ENCODE results near the gene FAM237B. TPM values are rescaled to one million over a fixed set of nuclear protein-coding genes. Genes with fewer than 3 reads are reported as not detected.

Gene FAM237B
- total RNA-seq, 1 experiment from 2014 or later, result not detected

DNA sequence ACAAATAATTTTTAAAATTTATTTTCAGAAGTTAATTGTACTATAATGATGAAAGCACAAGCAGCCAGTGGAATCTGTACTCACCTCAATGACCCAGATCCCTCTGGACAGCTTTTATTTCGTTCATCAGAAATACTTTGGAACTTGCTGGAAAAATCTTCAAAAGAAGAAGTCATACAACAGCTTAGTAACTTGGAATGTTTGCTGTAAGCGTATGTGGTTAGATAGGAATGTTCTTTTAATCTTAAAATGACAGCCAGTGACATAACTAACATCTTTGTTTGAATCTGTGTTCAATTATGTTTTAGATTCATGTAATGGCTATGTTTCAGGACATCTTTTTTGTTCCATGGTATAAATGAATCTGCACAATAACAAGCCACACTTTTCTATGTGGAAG, 49.4 kb downstream of the FAM237B start:
- Mint-ChIP-seq H3K36me3 (no peaks in the 10 kb centered on the region), H3K27me3 (ENCODE audit: low read depth) (no peaks in the 10 kb centered on the region), H3K9me3 (no peaks in the 10 kb centered on the region), H3K27ac (no peak overlapping the region), H3K4me3 (no peak overlapping the region), H3K4me1 (no peaks in the 10 kb centered on the region)
- POLR2A ChIA-PET, result no interaction called here
- no peak for ATAC-seq
- CTCF ChIA-PET, result no interaction called here
- TF ChIP-seq SP1 (CRISPR knock-in tag; conservative IDR thresholded peaks at IDR 0.05), result no peak
- TF ChIP-seq, protein P1, sequence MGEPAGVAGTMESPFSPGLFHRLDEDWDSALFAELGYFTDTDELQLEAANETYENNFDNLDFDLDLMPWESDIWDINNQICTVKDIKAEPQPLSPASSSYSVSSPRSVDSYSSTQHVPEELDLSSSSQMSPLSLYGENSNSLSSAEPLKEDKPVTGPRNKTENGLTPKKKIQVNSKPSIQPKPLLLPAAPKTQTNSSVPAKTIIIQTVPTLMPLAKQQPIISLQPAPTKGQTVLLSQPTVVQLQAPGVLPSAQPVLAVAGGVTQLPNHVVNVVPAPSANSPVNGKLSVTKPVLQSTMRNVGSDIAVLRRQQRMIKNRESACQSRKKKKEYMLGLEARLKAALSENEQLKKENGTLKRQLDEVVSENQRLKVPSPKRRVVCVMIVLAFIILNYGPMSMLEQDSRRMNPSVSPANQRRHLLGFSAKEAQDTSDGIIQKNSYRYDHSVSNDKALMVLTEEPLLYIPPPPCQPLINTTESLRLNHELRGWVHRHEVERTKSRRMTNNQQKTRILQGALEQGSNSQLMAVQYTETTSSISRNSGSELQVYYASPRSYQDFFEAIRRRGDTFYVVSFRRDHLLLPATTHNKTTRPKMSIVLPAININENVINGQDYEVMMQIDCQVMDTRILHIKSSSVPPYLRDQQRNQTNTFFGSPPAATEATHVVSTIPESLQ (CRISPR knock-in tag; IDR thresholded peaks at IDR 0.05), result no peak
- no peak for TF ChIP-seq GTF2I (CRISPR knock-in tag; conservative IDR thresholded peaks at IDR 0.05)
- no peak for TF ChIP-seq ZNF219 (CRISPR knock-in tag; IDR thresholded peaks at IDR 0.05; ENCODE audit: borderline replicate concordance)
- TF ChIP-seq, protein P2, sequence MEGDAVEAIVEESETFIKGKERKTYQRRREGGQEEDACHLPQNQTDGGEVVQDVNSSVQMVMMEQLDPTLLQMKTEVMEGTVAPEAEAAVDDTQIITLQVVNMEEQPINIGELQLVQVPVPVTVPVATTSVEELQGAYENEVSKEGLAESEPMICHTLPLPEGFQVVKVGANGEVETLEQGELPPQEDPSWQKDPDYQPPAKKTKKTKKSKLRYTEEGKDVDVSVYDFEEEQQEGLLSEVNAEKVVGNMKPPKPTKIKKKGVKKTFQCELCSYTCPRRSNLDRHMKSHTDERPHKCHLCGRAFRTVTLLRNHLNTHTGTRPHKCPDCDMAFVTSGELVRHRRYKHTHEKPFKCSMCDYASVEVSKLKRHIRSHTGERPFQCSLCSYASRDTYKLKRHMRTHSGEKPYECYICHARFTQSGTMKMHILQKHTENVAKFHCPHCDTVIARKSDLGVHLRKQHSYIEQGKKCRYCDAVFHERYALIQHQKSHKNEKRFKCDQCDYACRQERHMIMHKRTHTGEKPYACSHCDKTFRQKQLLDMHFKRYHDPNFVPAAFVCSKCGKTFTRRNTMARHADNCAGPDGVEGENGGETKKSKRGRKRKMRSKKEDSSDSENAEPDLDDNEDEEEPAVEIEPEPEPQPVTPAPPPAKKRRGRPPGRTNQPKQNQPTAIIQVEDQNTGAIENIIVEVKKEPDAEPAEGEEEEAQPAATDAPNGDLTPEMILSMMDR (IDR thresholded peaks at IDR 0.05), result no peak
- TF ChIP-seq NR1H2 (CRISPR knock-in tag; IDR thresholded peaks at IDR 0.05), result no peak
- no peak for TF ChIP-seq ZNF263 (CRISPR knock-in tag; IDR thresholded peaks at IDR 0.05; ENCODE audit: low read depth)
- TF ChIP-seq ZNF121 (CRISPR knock-in tag; IDR thresholded peaks at IDR 0.05), result no peak
- TF ChIP-seq MXD4 (CRISPR knock-in tag; IDR thresholded peaks at IDR 0.05; ENCODE audit: borderline replicate concordance), result no peak
- no peak for TF ChIP-seq HMGA2 (CRISPR knock-in tag; IDR thresholded peaks at IDR 0.05)
- TF ChIP-seq RORB (CRISPR knock-in tag; IDR thresholded peaks at IDR 0.05), result no peak
- TF ChIP-seq, protein P3, sequence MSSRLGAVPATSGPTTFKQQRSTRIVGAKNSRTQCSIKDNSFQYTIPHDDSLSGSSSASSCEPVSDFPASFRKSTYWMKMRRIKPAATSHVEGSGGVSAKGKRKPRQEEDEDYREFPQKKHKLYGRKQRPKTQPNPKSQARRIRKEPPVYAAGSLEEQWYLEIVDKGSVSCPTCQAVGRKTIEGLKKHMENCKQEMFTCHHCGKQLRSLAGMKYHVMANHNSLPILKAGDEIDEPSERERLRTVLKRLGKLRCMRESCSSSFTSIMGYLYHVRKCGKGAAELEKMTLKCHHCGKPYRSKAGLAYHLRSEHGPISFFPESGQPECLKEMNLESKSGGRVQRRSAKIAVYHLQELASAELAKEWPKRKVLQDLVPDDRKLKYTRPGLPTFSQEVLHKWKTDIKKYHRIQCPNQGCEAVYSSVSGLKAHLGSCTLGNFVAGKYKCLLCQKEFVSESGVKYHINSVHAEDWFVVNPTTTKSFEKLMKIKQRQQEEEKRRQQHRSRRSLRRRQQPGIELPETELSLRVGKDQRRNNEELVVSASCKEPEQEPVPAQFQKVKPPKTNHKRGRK (CRISPR knock-in tag; IDR thresholded peaks at IDR 0.05; ENCODE audit: borderline replicate concordance), result no peak
- no peak for TF ChIP-seq ZNF138 (CRISPR knock-in tag; conservative IDR thresholded peaks at IDR 0.05)
- no peak for TF ChIP-seq RELA (CRISPR knock-in tag; IDR thresholded peaks at IDR 0.05; ENCODE audit: borderline replicate concordance)
- TF ChIP-seq NFE2L1 (CRISPR knock-in tag; IDR thresholded peaks at IDR 0.05), result no peak
- no peak for TF ChIP-seq SMAD3 (CRISPR knock-in tag; IDR thresholded peaks at IDR 0.05; ENCODE audit: borderline replicate concordance)
- TF ChIP-seq, protein P4, sequence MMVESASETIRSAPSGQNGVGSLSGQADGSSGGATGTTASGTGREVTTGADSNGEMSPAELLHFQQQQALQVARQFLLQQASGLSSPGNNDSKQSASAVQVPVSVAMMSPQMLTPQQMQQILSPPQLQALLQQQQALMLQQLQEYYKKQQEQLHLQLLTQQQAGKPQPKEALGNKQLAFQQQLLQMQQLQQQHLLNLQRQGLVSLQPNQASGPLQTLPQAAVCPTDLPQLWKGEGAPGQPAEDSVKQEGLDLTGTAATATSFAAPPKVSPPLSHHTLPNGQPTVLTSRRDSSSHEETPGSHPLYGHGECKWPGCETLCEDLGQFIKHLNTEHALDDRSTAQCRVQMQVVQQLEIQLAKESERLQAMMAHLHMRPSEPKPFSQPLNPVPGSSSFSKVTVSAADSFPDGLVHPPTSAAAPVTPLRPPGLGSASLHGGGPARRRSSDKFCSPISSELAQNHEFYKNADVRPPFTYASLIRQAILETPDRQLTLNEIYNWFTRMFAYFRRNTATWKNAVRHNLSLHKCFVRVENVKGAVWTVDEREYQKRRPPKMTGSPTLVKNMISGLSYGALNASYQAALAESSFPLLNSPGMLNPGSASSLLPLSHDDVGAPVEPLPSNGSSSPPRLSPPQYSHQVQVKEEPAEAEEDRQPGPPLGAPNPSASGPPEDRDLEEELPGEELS (CRISPR knock-in tag; IDR thresholded peaks at IDR 0.05), result no peak
- TF ChIP-seq GRHL2 (CRISPR knock-in tag; IDR thresholded peaks at IDR 0.05; ENCODE audit: insufficient replicate concordance, severe bottlenecking), result no peak
- no peak for DNase-seq (ENCODE audit: low spot score)

GRCh38 chr7:90270431-90271178, 50.5 kb downstream of the FAM237B start:
- no peaks in the 10 kb centered on the region for H3K36me3 Mint-ChIP-seq
- ATAC-seq, result no peak
- DNase-seq (ENCODE audit: low spot score), result no peak
- no peaks in the 10 kb centered on the region for H3K27me3 Mint-ChIP-seq (ENCODE audit: low read depth)
- POLR2A ChIA-PET, result no interaction called here
- no peak overlapping the region for H3K27ac Mint-ChIP-seq
- no peaks in the 10 kb centered on the region for H3K9me3 Mint-ChIP-seq
- CTCF ChIA-PET, result no interaction called here
- H3K4me3 Mint-ChIP-seq, result no peak overlapping the region
- no peaks in the 10 kb centered on the region for H3K4me1 Mint-ChIP-seq
- TF ChIP-seq TEAD1 (CRISPR knock-in tag; IDR thresholded peaks at IDR 0.05) (no peak), ELF4 (CRISPR knock-in tag; IDR thresholded peaks at IDR 0.05; ENCODE audit: low read depth) (no peak), JAZF1 (CRISPR knock-in tag; IDR thresholded peaks at IDR 0.05) (no peak)
- TF ChIP-seq, protein P5, sequence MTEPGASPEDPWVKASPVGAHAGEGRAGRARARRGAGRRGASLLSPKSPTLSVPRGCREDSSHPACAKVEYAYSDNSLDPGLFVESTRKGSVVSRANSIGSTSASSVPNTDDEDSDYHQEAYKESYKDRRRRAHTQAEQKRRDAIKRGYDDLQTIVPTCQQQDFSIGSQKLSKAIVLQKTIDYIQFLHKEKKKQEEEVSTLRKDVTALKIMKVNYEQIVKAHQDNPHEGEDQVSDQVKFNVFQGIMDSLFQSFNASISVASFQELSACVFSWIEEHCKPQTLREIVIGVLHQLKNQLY (CRISPR knock-in tag; IDR thresholded peaks at IDR 0.05), result no peak
- TF ChIP-seq, protein P6, sequence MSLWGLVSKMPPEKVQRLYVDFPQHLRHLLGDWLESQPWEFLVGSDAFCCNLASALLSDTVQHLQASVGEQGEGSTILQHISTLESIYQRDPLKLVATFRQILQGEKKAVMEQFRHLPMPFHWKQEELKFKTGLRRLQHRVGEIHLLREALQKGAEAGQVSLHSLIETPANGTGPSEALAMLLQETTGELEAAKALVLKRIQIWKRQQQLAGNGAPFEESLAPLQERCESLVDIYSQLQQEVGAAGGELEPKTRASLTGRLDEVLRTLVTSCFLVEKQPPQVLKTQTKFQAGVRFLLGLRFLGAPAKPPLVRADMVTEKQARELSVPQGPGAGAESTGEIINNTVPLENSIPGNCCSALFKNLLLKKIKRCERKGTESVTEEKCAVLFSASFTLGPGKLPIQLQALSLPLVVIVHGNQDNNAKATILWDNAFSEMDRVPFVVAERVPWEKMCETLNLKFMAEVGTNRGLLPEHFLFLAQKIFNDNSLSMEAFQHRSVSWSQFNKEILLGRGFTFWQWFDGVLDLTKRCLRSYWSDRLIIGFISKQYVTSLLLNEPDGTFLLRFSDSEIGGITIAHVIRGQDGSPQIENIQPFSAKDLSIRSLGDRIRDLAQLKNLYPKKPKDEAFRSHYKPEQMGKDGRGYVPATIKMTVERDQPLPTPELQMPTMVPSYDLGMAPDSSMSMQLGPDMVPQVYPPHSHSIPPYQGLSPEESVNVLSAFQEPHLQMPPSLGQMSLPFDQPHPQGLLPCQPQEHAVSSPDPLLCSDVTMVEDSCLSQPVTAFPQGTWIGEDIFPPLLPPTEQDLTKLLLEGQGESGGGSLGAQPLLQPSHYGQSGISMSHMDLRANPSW (CRISPR knock-in tag; conservative IDR thresholded peaks at IDR 0.05; ENCODE audit: low read depth), result no peak
- TF ChIP-seq, protein P7, sequence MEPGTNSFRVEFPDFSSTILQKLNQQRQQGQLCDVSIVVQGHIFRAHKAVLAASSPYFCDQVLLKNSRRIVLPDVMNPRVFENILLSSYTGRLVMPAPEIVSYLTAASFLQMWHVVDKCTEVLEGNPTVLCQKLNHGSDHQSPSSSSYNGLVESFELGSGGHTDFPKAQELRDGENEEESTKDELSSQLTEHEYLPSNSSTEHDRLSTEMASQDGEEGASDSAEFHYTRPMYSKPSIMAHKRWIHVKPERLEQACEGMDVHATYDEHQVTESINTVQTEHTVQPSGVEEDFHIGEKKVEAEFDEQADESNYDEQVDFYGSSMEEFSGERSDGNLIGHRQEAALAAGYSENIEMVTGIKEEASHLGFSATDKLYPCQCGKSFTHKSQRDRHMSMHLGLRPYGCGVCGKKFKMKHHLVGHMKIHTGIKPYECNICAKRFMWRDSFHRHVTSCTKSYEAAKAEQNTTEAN (CRISPR knock-in tag; IDR thresholded peaks at IDR 0.05), result no peak
